ENCODE results near the gene NRROS.
"Not testable (repeated sequence)": the region's sequence is repeated elsewhere in the genome, so short reads cannot be mapped to it uniquely, and the experiment has no call there.

The NRROS gene

DNA sequence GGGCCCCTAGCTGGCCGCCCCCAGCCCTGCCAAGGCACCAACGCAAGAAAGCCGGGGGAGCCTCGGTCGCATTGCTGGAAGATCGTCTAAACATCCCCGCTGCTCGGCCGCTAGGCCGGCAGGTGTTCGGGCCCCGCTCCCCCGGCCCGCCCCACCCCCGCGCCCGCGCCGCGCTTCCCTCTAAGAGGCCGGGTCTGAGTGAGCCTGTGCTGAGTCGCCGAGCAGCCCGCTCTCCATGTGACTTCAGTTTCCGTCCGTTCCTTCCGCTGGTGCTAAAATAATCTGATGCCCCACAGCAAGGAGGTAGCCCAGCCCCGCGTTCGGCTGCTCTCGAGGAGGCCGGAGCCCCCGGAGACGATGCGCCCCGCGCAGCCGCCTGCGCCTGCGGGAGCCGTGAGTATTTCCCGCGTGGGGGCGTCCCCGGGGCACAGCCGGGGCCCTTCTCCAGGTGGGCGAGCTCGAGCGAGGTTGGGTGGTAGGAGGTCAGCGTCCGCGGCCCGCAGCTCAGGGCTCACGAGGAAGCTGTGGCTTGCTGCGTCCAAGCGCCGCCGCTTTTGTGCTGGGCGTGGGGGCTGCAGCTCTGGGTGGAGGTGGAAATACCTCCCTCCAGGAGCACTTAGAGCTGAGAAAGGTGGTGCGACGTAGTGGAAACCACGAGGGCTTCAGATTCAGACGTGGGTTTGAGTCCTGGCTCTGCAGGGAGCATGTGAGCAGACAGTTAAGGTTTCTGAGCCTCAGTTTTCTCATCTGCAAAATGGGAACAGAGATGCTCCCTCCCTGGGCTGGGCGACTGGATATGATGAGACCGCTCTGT is at the start of gene NRROS:
TSS of gene NRROS (plus strand) at position 212 of the 814 bp plus-strand sequence. CDS start 14,846 bp downstream, outside the sequence.
- Histone ChIP-seq H3K27me3 (ENCODE audit: insufficient read depth, insufficient read length) (peaks cover 35% of the 10 kb centered on the region), H3K36me3 (ENCODE audit: insufficient read depth, insufficient read length, low read length) (no peaks in the 10 kb centered on the region), H3K9me3 (ENCODE audit: insufficient read depth, low read length) (no peaks in the 10 kb centered on the region), H3K4me3 (ENCODE audit: insufficient read length, low read depth) (peak within 1 kb of the TSS; percentile 52), H3K4me1 (ENCODE audit: insufficient read depth, insufficient read length) (peaks cover 8% of the 10 kb centered on the region), H3K9ac (ENCODE audit: insufficient read length, low read depth) (peak within 1 kb of the TSS; percentile 69)
- TF ChIP-seq ZNF274 (IDR thresholded peaks at IDR 0.05; ENCODE audit: low read depth, low read length) (no peak), SUZ12 (IDR thresholded peaks at IDR 0.05; ENCODE audit: extremely low read depth, insufficient read depth, insufficient read length) (no peak), YY1 (IDR thresholded peaks at IDR 0.05; ENCODE audit: insufficient read depth, insufficient read length) (no peak)
- DNase-seq (ENCODE audit: low read depth, low spot score) = peak; percentile 50

DNA sequence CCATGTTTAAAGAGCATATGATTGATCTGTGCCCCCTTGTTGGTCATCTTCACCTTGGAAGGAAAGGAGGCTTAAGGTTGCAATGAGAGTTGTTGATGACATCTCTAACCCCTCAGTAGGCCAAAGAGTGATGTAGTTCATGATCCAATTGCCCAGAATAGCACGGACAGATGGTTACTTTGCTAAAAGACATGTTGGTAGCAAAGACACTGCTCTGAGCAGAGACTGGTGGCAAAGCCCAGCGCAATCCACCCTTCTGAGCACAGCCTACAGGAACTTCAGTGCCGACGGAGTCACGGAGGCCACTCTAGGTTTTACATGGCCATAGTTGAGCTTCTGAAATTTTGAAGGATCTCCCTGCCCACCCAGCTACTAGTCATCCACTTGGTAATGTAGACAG is 49.2 kb upstream of the NRROS start:
- no peaks in the 10 kb centered on the region for H3K27me3 ChIP-seq (ENCODE audit: insufficient read depth, insufficient read length)
- H3K4me3 ChIP-seq (ENCODE audit: insufficient read length, low read depth) = no peak overlapping the region
- DNase-seq (ENCODE audit: low read depth, low spot score) = no peak
- H3K36me3 ChIP-seq (ENCODE audit: insufficient read depth, insufficient read length, low read length) = peaks cover 11% of the 10 kb centered on the region
- no peaks in the 10 kb centered on the region for H3K9me3 ChIP-seq (ENCODE audit: insufficient read depth, low read length)
- no peak overlapping the region for H3K9ac ChIP-seq (ENCODE audit: insufficient read length, low read depth)
- no peak for TF ChIP-seq SUZ12 (IDR thresholded peaks at IDR 0.05; ENCODE audit: extremely low read depth, insufficient read depth, insufficient read length)
- TF ChIP-seq YY1 (IDR thresholded peaks at IDR 0.05; ENCODE audit: insufficient read depth, insufficient read length) = no peak
- TF ChIP-seq ZNF274 (IDR thresholded peaks at IDR 0.05; ENCODE audit: low read depth, low read length) = no peak
- no peaks in the 10 kb centered on the region for H3K4me1 ChIP-seq (ENCODE audit: insufficient read depth, insufficient read length)

DNA sequence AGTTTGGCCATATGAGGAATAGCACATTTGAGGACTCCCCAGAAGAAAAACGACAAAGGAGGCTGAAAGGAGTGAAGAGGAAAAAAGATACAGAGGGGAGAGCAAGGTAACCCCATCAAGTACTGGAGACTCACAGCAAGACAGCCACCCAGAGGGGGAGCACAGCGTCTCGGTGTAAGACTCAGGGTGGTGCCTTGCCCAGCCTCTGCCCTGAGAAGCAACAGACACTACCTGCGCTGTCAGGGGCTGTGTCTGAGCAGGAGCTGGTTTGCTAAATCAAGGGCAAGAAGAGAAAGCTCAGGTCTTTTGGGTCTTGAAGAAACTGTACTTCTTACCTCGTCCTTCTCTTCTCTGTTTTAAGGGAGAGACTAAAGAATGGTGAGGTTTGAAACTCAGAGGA is 43.1 kb upstream of the NRROS start:
- no peak overlapping the region for H3K4me3 ChIP-seq (ENCODE audit: insufficient read length, low read depth)
- no peak for DNase-seq (ENCODE audit: low read depth, low spot score)
- H3K27me3 ChIP-seq (ENCODE audit: insufficient read depth, insufficient read length) = no peaks in the 10 kb centered on the region
- TF ChIP-seq YY1 (IDR thresholded peaks at IDR 0.05; ENCODE audit: insufficient read depth, insufficient read length) (no peak), ZNF274 (IDR thresholded peaks at IDR 0.05; ENCODE audit: low read depth, low read length) (no peak), SUZ12 (IDR thresholded peaks at IDR 0.05; ENCODE audit: extremely low read depth, insufficient read depth, insufficient read length) (no peak)
- no peaks in the 10 kb centered on the region for H3K4me1 ChIP-seq (ENCODE audit: insufficient read depth, insufficient read length)
- H3K9ac ChIP-seq (ENCODE audit: insufficient read length, low read depth) = no peak overlapping the region
- H3K9me3 ChIP-seq (ENCODE audit: insufficient read depth, low read length) = no peaks in the 10 kb centered on the region
- H3K36me3 ChIP-seq (ENCODE audit: insufficient read depth, insufficient read length, low read length) = no peaks in the 10 kb centered on the region

DNA sequence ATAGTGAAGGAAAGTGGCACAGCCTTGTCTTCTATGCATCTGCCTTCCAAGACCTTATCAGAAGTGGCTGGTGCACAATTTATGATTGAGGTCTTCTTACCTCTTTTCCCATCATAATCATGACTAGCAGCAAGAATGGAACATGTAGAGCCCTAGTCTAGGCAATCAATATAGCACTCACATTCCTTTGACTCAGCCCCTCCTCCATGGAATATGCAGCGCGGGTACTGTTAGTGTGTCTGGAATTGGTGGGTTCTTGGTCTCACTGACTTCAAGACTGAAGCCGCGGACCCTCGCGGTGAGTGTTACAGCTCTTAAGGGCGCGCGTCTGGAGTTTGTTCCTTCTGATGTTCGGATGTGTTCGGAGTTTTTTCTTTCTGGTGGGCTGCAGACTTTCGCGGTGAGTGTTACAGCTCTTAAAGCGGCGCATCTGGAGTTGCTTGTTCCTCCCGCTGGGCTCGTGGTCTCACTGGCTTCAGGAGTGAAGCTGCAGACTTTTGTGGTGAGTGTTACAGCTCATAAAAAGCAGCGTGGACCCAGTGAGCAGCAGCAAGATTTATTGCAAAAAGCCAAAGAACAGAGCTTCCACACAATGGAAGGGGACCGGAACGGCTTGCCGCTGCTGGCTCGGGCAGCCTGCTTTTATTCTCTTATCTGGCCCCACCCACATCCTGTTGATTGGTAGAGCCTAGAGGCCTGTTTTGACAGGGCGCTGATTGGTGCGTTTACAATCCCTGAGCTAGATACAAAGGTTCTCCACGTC is 41.3 kb upstream of the NRROS start:
- not testable (repeated sequence) for DNase-seq (ENCODE audit: low read depth, low spot score); H3K9me3 ChIP-seq (ENCODE audit: insufficient read depth, low read length); H3K4me3 ChIP-seq (ENCODE audit: insufficient read length, low read depth); H3K27me3 ChIP-seq (ENCODE audit: insufficient read depth, insufficient read length); H3K9ac ChIP-seq (ENCODE audit: insufficient read length, low read depth); H3K36me3 ChIP-seq (ENCODE audit: insufficient read depth, insufficient read length, low read length); H3K4me1 ChIP-seq (ENCODE audit: insufficient read depth, insufficient read length)

DNA sequence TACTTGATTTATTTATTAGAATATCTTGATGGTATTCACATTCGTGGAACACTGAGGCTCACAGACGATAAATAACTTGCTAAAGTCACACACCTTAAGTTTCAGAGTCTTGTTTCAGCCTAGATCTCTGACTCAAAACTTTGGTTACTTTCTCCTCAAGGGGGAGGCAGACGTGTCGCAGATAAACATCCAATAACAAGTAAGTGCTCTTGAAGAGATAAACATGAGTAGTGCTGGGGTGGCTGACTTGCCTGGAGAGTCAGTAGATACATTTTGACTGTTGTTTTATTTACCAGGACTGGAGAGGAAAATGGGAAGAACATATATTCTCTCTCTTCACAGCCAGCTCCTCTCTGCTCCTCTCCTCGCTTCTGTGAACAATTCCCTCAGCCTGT is 39.8 kb upstream of the NRROS start:
- no peak overlapping the region for H3K4me3 ChIP-seq (ENCODE audit: insufficient read length, low read depth)
- no peaks in the 10 kb centered on the region for H3K36me3 ChIP-seq (ENCODE audit: insufficient read depth, insufficient read length, low read length)
- H3K9ac ChIP-seq (ENCODE audit: insufficient read length, low read depth) = no peak overlapping the region
- no peaks in the 10 kb centered on the region for H3K4me1 ChIP-seq (ENCODE audit: insufficient read depth, insufficient read length)
- TF ChIP-seq YY1 (IDR thresholded peaks at IDR 0.05; ENCODE audit: insufficient read depth, insufficient read length) = no peak
- no peak for TF ChIP-seq ZNF274 (IDR thresholded peaks at IDR 0.05; ENCODE audit: low read depth, low read length)
- no peak for TF ChIP-seq SUZ12 (IDR thresholded peaks at IDR 0.05; ENCODE audit: extremely low read depth, insufficient read depth, insufficient read length)
- no peak for DNase-seq (ENCODE audit: low read depth, low spot score)
- no peaks in the 10 kb centered on the region for H3K9me3 ChIP-seq (ENCODE audit: insufficient read depth, low read length)
- H3K27me3 ChIP-seq (ENCODE audit: insufficient read depth, insufficient read length) = no peaks in the 10 kb centered on the region

DNA sequence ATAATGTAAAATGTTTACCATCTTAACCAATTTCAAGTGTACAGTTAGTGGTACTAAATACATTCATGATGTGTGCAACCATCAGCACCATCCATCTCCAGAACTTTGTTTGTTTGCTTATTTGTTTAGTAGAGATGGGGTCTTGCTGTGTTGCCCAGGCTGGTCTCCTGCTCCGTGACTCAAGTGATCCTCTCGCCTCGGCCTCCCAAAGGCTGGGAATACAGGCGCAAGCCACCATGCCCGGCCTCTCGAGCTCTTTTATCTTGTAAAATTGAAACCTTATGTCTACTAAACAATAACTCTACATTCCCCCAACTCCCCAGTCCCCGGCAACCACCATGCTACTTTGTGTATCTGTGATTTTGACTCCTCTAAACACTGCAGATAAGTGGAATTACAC is 39.1 kb upstream of the NRROS start:
- no peaks in the 10 kb centered on the region for H3K4me1 ChIP-seq (ENCODE audit: insufficient read depth, insufficient read length)
- H3K36me3 ChIP-seq (ENCODE audit: insufficient read depth, insufficient read length, low read length) = no peaks in the 10 kb centered on the region
- no peak for TF ChIP-seq ZNF274 (IDR thresholded peaks at IDR 0.05; ENCODE audit: low read depth, low read length)
- TF ChIP-seq SUZ12 (IDR thresholded peaks at IDR 0.05; ENCODE audit: extremely low read depth, insufficient read depth, insufficient read length) = no peak
- H3K4me3 ChIP-seq (ENCODE audit: insufficient read length, low read depth) = no peak overlapping the region
- no peak overlapping the region for H3K9ac ChIP-seq (ENCODE audit: insufficient read length, low read depth)
- H3K27me3 ChIP-seq (ENCODE audit: insufficient read depth, insufficient read length) = no peaks in the 10 kb centered on the region
- H3K9me3 ChIP-seq (ENCODE audit: insufficient read depth, low read length) = no peaks in the 10 kb centered on the region
- DNase-seq (ENCODE audit: low read depth, low spot score) = no peak

DNA sequence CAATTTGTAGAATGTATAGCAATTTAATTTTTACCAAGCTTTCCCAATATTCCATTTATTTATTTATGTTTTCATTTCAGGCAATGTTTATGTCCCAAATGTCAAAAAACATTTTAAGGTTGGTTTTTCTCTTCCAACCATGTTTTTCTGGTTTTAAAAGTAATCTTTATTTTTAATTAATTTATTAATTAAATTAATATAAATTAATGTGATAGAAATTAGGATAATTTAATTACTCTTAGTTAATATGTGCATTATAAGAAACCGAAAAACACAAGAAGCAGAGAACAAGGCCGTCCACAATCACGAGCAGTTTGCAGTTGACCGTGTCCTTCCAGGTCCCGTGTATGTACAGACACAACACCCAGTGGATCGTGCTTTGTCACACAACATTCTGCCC is 36.8 kb upstream of the NRROS start:
- Histone ChIP-seq H3K27me3 (ENCODE audit: insufficient read depth, insufficient read length) (no peaks in the 10 kb centered on the region), H3K36me3 (ENCODE audit: insufficient read depth, insufficient read length, low read length) (no peaks in the 10 kb centered on the region), H3K4me1 (ENCODE audit: insufficient read depth, insufficient read length) (no peaks in the 10 kb centered on the region), H3K4me3 (ENCODE audit: insufficient read length, low read depth) (no peak overlapping the region), H3K9ac (ENCODE audit: insufficient read length, low read depth) (no peak overlapping the region), H3K9me3 (ENCODE audit: insufficient read depth, low read length) (no peaks in the 10 kb centered on the region)
- TF ChIP-seq SUZ12 (IDR thresholded peaks at IDR 0.05; ENCODE audit: extremely low read depth, insufficient read depth, insufficient read length) = no peak
- TF ChIP-seq ZNF274 (IDR thresholded peaks at IDR 0.05; ENCODE audit: low read depth, low read length) = no peak
- TF ChIP-seq YY1 (IDR thresholded peaks at IDR 0.05; ENCODE audit: insufficient read depth, insufficient read length) = no peak
- no peak for DNase-seq (ENCODE audit: low read depth, low spot score)

Data from NT2/D1 (cell line).